Sigmoid colon (tissue), 4 donors: Measurements from ENCODE around the gene ATP5F1E.

Source experiments
- EP300 ChIP-seq, 4 donors: sonication (generic); formaldehyde crosslinking; IDR thresholded peaks; one replicate each; pipeline ENCODE4 v1.6.1; 2017; ENCODE audit warnings: antibody characterized with exemption in 4 of 4
- TF ChIP-seq, protein P1 (sequence below), 4 experiments: fragments of 450-650 bp in 3 of 4; fragments of 200-600 bp in 1 of 4; IDR thresholded peaks; one replicate each; pipeline ENCODE4 v1.5.1; 2016 to 2019; ENCODE audit warnings: antibody characterized with exemption in 4 of 4, mild to moderate bottlenecking in 3 of 4, moderate library complexity in 2 of 4

DNA sequence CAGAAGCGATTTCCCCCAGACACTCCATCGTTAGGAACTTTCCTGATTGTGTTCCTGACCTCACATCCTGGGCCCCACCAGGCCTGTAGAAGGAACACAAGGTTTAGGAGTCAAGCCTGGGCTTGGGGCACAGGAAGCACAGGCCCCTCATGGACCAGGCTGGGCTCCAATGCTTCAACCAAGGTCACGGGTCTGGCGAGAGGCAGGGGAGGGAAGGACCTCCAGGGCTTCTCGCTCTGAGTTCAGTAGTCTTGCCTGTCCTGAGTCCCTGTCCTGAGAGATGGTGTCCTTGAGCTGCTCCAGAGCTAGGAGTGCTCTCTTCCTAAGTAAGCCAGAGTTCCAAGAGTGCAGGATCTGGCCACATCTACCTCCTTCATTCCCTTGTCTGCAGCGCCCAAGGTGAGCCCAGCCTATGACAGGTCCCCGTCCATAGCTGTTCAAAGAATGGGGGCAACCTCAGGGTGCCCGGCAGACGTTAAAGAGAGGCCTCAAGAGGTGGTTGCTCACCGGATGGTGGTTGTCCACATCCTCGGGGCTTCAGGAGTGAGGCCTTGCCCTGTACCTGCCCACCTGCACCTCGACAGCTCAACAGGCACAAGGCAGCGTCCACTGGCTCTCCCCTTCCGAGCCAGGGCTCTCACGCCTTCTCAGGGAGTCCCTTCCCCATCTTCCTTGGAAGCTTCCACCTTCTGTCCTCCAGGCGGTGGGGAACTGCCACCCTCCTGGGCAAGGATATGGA lies 14.5 kb downstream of the ATP5F1E start:
- TF ChIP-seq, protein P1, sequence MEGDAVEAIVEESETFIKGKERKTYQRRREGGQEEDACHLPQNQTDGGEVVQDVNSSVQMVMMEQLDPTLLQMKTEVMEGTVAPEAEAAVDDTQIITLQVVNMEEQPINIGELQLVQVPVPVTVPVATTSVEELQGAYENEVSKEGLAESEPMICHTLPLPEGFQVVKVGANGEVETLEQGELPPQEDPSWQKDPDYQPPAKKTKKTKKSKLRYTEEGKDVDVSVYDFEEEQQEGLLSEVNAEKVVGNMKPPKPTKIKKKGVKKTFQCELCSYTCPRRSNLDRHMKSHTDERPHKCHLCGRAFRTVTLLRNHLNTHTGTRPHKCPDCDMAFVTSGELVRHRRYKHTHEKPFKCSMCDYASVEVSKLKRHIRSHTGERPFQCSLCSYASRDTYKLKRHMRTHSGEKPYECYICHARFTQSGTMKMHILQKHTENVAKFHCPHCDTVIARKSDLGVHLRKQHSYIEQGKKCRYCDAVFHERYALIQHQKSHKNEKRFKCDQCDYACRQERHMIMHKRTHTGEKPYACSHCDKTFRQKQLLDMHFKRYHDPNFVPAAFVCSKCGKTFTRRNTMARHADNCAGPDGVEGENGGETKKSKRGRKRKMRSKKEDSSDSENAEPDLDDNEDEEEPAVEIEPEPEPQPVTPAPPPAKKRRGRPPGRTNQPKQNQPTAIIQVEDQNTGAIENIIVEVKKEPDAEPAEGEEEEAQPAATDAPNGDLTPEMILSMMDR (IDR thresholded peaks at IDR 0.05) = no peak
- no peak for TF ChIP-seq EP300 (IDR thresholded peaks at IDR 0.05)
